Body of pancreas (tissue), 4 donors: ENCODE data around the gene CDH12.

Experiments
- CTCF ChIP-seq, 7 experiments: fragments of 450-650 bp in 4 of 7; fragments of 200-600 bp in 3 of 7; sonication (generic) in 3 of 7; IDR thresholded peaks; one replicate each; pipeline ENCODE4 v1.5.1; 2016 to 2019; ENCODE audit warnings: antibody characterized with exemption in 7 of 7
- POLR2A ChIP-seq, 3 donors: fragments of 450-650 bp; IDR thresholded peaks; one replicate each; pipeline ENCODE4 v1.6.1; 2016; ENCODE audit warnings: antibody characterized with exemption in 3 of 3, mild to moderate bottlenecking in 2 of 3

- no peak for TF ChIP-seq CTCF (IDR thresholded peaks at IDR 0.05)
- TF ChIP-seq POLR2A (IDR thresholded peaks at IDR 0.05) = no peak
Observed at GRCh38 chr5:22051881-22052280, 801.3 kb downstream of the CDH12 start.
